Esophagus muscularis mucosa (tissue), 4 donors: ENCODE data around the gene ADAT1. TPM values are rescaled to one million over a fixed set of nuclear protein-coding genes. Genes with fewer than 3 reads are reported as not detected.

Experiments
- DNase-seq: peaks from one replicate; pipeline ENCODE4 v3.0.0-alpha.2; 2017; ENCODE audit errors: extremely low spot score
- H3K27ac ChIP-seq, 4 donors: fragments of 200-600 bp; sonication (generic); replicated peaks in 1 of 4; 1 replicate in 3 of 4; 2 replicates in 1 of 4; pipeline ENCODE4 v1.5.1; 2016 to 2019; ENCODE audit warnings: mild to moderate bottlenecking in 1 of 4
- H3K27me3 ChIP-seq, 4 donors: fragments of 200-600 bp; sonication (generic); one replicate each; pipeline versions ENCODE4 v1.5.1 to v1.6.0; 2016 to 2019
- H3K36me3 ChIP-seq, 4 donors: fragments of 200-600 bp; sonication (generic); one replicate each; pipeline ENCODE4 v1.5.1; 2016 to 2019
- H3K4me1 ChIP-seq, 4 donors: fragments of 200-600 bp; sonication (generic); one replicate each; pipeline ENCODE4 v1.5.1; 2016 to 2019
- H3K4me3 ChIP-seq, 4 donors: fragments of 200-600 bp; sonication (generic); 1 replicate in 2 of 4; 2 replicates in 2 of 4; pipeline ENCODE4 v1.5.1; 2016 to 2019; ENCODE audit warnings: mild to moderate bottlenecking in 4 of 4, moderate library complexity in 1 of 4
- H3K9me3 ChIP-seq, 4 donors: fragments of 200-600 bp; sonication (generic); 1 replicate in 3 of 4; 2 replicates in 1 of 4; pipeline ENCODE4 v1.5.1; 2016 to 2019
- EP300 ChIP-seq: sonication (generic); formaldehyde crosslinking; IDR thresholded peaks from one replicate; pipeline ENCODE4 v1.6.1; 2017; ENCODE audit warnings: antibody characterized with exemption
- POLR2A ChIP-seq: fragments of 450-650 bp; IDR thresholded peaks from one replicate; pipeline ENCODE4 v1.6.1; 2017; ENCODE audit warnings: antibody characterized with exemption, moderate library complexity, mild to moderate bottlenecking, low read depth
- POLR2AphosphoS5 ChIP-seq, 2 donors: sonication (generic); formaldehyde crosslinking; IDR thresholded peaks; one replicate each; pipeline ENCODE4 v1.6.1; 2017; ENCODE audit warnings: antibody characterized with exemption in 2 of 2
- WGBS: methylation state at CpG from one replicate; pipeline ENCODE4 v1.1.5; 2018; 5-methylcytosine and 5-hydroxymethylcytosine counted together
- intact Hi-C: fragments of 100-400 bp; cut with DNase I; formaldehyde crosslinking; loops from one replicate; pipeline ENCODE4 v1.15.1; 2023
- total RNA-seq, 4 donors: library from RNA; depleted of rRNA; stranded (reverse); fragments of >200 nt; gene quantifications; one replicate each; pipeline versions ENCODE4 v1.1.0 to v1.2.1, GENCODE V29; 2016
- TF ChIP-seq, protein P1 (sequence below), 3 experiments: fragments of 200-600 bp in 2 of 3; fragments of 450-650 bp in 1 of 3; sonication (generic) in 2 of 3; IDR thresholded peaks; one replicate each; pipeline ENCODE4 v1.5.1; 2017 to 2019; ENCODE audit warnings: antibody characterized with exemption in 3 of 3, mild to moderate bottlenecking in 2 of 3, moderate library complexity in 1 of 3

The ADAT1 gene
- total RNA-seq, 4 donors from 2014 or later = 17.0 to 33.6 (median 22.7) TPM

DNA sequence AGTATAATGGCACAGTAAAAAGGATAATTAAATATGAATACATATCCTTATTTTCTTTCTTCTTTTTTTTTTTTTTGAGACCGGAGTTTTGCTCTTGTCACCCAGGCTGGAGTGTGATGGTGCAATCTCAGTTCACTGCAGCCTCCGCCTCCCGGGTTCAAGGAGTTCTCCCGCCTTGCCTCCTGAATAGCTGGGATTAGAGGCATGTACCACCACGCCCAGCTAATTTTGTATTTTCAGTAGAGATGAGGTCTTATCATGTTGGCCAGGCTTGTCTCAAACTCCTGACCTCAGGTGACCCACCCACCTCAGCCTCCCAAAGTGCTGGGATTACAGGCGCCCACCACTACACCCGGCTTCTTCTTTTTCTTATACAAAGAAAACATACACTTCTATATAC, 44.9 kb downstream of the ADAT1 start:
- no peaks in the 10 kb centered on the region for H3K9me3 ChIP-seq
- H3K4me1 ChIP-seq = peaks cover 5 to 10% (median 6%) of the 10 kb centered on the region in 4 donors
- H3K4me3 ChIP-seq = no peak overlapping the region
- H3K36me3 ChIP-seq = peaks cover 28 to 77% (median 66%) of the 10 kb centered on the region in 4 donors
- no peak for DNase-seq
- no peak overlapping the region for H3K27ac ChIP-seq
- WGBS = 94% methylated on average over 7 of the region's 7 CpGs
- TF ChIP-seq EP300 (no peak), POLR2AphosphoS5 (IDR thresholded peaks at IDR 0.05) (no peak), POLR2A (no peak)
- TF ChIP-seq, protein P1, sequence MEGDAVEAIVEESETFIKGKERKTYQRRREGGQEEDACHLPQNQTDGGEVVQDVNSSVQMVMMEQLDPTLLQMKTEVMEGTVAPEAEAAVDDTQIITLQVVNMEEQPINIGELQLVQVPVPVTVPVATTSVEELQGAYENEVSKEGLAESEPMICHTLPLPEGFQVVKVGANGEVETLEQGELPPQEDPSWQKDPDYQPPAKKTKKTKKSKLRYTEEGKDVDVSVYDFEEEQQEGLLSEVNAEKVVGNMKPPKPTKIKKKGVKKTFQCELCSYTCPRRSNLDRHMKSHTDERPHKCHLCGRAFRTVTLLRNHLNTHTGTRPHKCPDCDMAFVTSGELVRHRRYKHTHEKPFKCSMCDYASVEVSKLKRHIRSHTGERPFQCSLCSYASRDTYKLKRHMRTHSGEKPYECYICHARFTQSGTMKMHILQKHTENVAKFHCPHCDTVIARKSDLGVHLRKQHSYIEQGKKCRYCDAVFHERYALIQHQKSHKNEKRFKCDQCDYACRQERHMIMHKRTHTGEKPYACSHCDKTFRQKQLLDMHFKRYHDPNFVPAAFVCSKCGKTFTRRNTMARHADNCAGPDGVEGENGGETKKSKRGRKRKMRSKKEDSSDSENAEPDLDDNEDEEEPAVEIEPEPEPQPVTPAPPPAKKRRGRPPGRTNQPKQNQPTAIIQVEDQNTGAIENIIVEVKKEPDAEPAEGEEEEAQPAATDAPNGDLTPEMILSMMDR (IDR thresholded peaks at IDR 0.05) = no peak
- H3K27me3 ChIP-seq = no peaks in the 10 kb centered on the region
- intact Hi-C loops = no loop called here

DNA sequence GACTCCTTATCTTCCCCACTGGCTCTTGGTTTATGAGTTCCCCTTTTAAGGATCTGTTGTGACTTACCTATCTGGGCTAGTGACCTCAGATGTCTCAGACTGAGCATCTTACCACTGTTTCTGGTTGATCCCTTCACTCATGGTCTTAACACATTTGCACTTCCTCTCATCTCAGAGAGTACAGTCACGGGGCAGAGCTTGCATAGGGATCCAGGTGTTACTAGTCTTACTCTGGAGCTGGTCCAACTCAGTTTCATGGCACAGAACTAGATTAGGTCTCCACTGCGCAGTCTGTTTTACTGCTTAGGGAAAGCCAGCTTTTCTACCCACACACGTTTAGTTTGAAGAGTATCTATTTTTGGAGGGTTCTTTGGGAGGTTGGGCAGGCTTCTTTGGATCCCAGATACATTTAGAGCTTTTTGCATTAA, 46.7 kb downstream of the ADAT1 start:
- Histone ChIP-seq H3K4me3 (no peak overlapping the region), H3K27ac (peak overlapping the region in 1 of 4 donors; percentile 6), H3K36me3 (peaks cover 38 to 94% (median 83%) of the 10 kb centered on the region in 4 donors), H3K9me3 (no peaks in the 10 kb centered on the region), H3K27me3 (no peaks in the 10 kb centered on the region), H3K4me1 (peaks cover 19 to 25% (median 23%) of the 10 kb centered on the region in 4 donors)
- TF ChIP-seq, protein P1 (IDR thresholded peaks at IDR 0.05) = no peak
- TF ChIP-seq POLR2AphosphoS5 (IDR thresholded peaks at IDR 0.05) = no peak
- 46% methylated on average over 3 of the region's 3 CpGs for WGBS
- no peak for DNase-seq
- intact Hi-C loops = no loop called here

DNA sequence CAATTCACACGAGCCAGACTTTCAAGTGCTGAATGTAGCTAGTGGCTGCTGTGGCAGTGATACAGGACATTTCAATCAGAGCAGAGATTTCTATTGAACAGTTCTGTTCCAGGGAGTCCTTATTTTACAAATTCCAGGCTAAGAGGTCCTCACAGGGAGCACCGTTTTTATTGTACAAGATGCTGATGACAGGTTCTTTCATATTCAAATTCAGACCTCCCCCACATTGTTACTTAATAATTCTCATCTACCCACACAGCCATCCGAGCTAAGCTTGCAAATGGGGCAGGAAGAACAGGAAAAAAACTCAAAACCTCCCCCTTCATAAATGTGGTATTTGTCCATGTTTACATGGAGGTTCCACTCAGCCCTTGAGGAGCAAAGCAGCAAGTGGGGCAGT, 47.1 kb downstream of the ADAT1 start:
- Histone ChIP-seq H3K36me3 (peaks cover 41 to 94% (median 88%) of the 10 kb centered on the region in 4 donors), H3K27ac (peak overlapping the region in 1 of 4 donors; percentile 6), H3K4me1 (peaks cover 24 to 30% (median 27%) of the 10 kb centered on the region in 4 donors), H3K27me3 (no peaks in the 10 kb centered on the region), H3K9me3 (no peaks in the 10 kb centered on the region), H3K4me3 (no peak overlapping the region)
- 77% methylated on average over 3 of the region's 3 CpGs for WGBS
- intact Hi-C loops = no loop called here
- TF ChIP-seq EP300 (no peak), POLR2AphosphoS5 (IDR thresholded peaks at IDR 0.05) (no peak), POLR2A (no peak)
- TF ChIP-seq, protein P1 (IDR thresholded peaks at IDR 0.05) = no peak
- DNase-seq = no peak

DNA sequence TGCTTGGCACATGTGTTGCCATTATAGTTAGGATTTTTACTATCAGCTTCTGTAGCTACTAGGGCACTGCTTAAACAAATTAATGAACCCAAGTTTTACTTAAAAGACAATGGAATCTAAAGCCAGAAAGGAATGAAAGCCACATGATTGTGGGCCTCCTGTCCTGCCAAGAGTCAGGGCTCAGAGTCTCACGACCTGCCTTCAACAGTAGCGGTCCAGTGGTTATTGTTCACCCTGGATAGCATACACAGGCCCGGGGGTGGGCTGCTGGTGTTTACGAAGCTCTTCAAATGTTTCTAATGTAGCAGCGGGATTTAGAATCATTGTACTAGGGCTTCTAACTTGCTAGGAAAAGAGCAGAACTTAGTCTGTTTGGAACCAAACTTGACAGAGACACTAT, 49.1 kb downstream of the ADAT1 start:
- Histone ChIP-seq H3K27me3 (no peaks in the 10 kb centered on the region), H3K4me3 (no peak overlapping the region), H3K9me3 (no peaks in the 10 kb centered on the region), H3K36me3 (peaks cover 49 to 100% (median 95%) of the 10 kb centered on the region in 4 donors), H3K4me1 (peaks cover 42 to 47% (median 44%) of the 10 kb centered on the region in 4 donors), H3K27ac (no peak overlapping the region)
- 63% methylated on average over 5 of the region's 5 CpGs for WGBS
- TF ChIP-seq, protein P1 (IDR thresholded peaks at IDR 0.05) = no peak
- TF ChIP-seq POLR2A = no peak
- no peak for DNase-seq
- intact Hi-C loops = no loop called here

DNA sequence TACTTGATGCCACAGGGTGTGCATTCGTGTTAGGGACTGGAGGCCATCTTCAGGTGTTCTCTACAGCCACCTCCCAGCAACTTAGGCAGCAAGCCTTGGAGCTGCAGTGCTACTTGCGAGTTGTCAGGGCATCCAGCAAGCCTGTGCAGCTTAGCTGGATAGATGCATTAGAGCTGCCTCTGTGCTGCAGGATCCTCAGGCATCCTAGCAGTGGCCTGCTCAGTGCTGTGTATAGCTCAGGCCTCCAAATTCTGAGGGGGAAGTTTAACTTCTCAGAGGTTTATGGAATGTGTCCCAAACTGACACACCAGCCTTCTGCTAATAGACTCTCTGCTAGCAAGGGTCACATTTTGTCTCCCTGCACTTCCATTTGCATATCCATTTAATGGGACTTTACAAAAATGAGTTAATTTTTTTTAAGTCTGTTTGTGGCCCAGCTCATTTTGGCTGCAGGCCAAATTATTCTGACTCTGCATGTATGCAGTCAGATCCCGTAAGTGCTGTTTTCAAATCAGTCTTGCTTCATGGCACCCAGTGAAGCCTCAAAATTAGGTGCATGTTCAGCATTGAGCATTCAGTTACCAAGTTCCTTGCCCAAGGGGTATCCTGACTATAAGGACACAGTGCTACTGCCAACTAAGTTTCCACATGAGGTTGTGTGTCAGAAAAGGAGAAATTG, 50.1 kb downstream of the ADAT1 start:
- WGBS = 58% methylated on average over 3 of the region's 3 CpGs
- Histone ChIP-seq H3K9me3 (no peaks in the 10 kb centered on the region), H3K27me3 (no peaks in the 10 kb centered on the region), H3K4me1 (peaks cover 52 to 57% (median 54%) of the 10 kb centered on the region in 4 donors), H3K27ac (no peak overlapping the region), H3K36me3 (peaks cover 49 to 100% (median 95%) of the 10 kb centered on the region in 4 donors), H3K4me3 (no peak overlapping the region)
- TF ChIP-seq, protein P1 (IDR thresholded peaks at IDR 0.05) = no peak
- TF ChIP-seq POLR2AphosphoS5 (IDR thresholded peaks at IDR 0.05) (no peak), POLR2A (no peak), EP300 (no peak)
- intact Hi-C loops = no loop called here
- no peak for DNase-seq
